Tibial artery (tissue), 4 donors: Measurements from ENCODE around the gene AMOTL1.

Experiments used
- DNase-seq, 2 donors: peaks; one replicate each; pipeline ENCODE4 v3.0.0-alpha.2; 2019
- H3K27ac ChIP-seq, 2 donors: fragments of 200-600 bp; sonication (generic) in 1 of 2; 1 replicate in 1 of 2; 2 replicates in 1 of 2; pipeline ENCODE4 v1.5.1; 2018 to 2019; ENCODE audit warnings: mild to moderate bottlenecking in 1 of 2
- H3K27me3 ChIP-seq, 2 donors: fragments of 200-600 bp; sonication (generic) in 1 of 2; one replicate each; pipeline versions ENCODE4 v1.5.1 to v1.6.0; 2016 to 2019
- H3K36me3 ChIP-seq, 3 donors: fragments of 200-600 bp; sonication (generic) in 2 of 3; one replicate each; pipeline ENCODE4 v1.5.1; 2016 to 2019; ENCODE audit warnings: mild to moderate bottlenecking in 2 of 3
- H3K4me1 ChIP-seq, 4 donors: fragments of 200-600 bp; sonication (generic) in 2 of 4; 1 replicate in 3 of 4; 2 replicates in 1 of 4; pipeline ENCODE4 v1.5.1; 2016 to 2019
- H3K4me3 ChIP-seq, 2 donors: fragments of 200-600 bp; sonication (generic) in 1 of 2; 1 replicate in 1 of 2; 2 replicates in 1 of 2; pipeline ENCODE4 v1.5.1; 2018 to 2019; ENCODE audit warnings: mild to moderate bottlenecking in 2 of 2
- H3K9me3 ChIP-seq, 3 donors: fragments of 200-600 bp; sonication (generic) in 1 of 3; one replicate each; pipeline ENCODE4 v1.5.1; 2016 to 2019
- CTCF ChIP-seq, 2 experiments: fragments of 200-600 bp in 1 of 2; fragments of 450-650 bp in 1 of 2; IDR thresholded peaks; one replicate each; pipeline ENCODE4 v1.5.1; 2017 to 2019; ENCODE audit warnings: antibody characterized with exemption in 2 of 2, mild to moderate bottlenecking in 1 of 2, moderate library complexity in 1 of 2
- intact Hi-C: fragments of 100-400 bp; cut with DNase I; formaldehyde crosslinking; loops from one replicate; pipeline ENCODE4 v1.15.0; 2023; ENCODE audit warnings: low total_unique reads

The AMOTL1 gene

GRCh38 chr11:94815705-94816344 lies 47.7 kb downstream of the AMOTL1 start:
- no peak for TF ChIP-seq CTCF (IDR thresholded peaks at IDR 0.05)
- Histone ChIP-seq H3K27me3 (no peaks in the 10 kb centered on the region), H3K9me3 (no peaks in the 10 kb centered on the region), H3K4me1 (peaks cover 0 to 20% (median 0%) of the 10 kb centered on the region in 4 donors), H3K36me3 (peaks cover 4 to 16% (median 12%) of the 10 kb centered on the region in 3 donors), H3K27ac (no peak overlapping the region), H3K4me3 (no peak overlapping the region)
- intact Hi-C loops: no loop called here
- DNase-seq: no peak

- peaks cover 0 to 13% (median 2%) of the 10 kb centered on the region in 4 donors for H3K4me1 ChIP-seq
- no peak for TF ChIP-seq CTCF (IDR thresholded peaks at IDR 0.05)
- H3K27me3 ChIP-seq: no peaks in the 10 kb centered on the region
- DNase-seq: no peak
- peaks cover 26 to 42% (median 27%) of the 10 kb centered on the region in 3 donors for H3K36me3 ChIP-seq
- intact Hi-C loops: no loop called here
- no peaks in the 10 kb centered on the region for H3K9me3 ChIP-seq
- H3K27ac ChIP-seq: no peak overlapping the region
- H3K4me3 ChIP-seq: no peak overlapping the region
Observed at GRCh38 chr11:94820480-94820879, 52.3 kb downstream of the AMOTL1 start.

- intact Hi-C loops: no loop called here
- H3K27ac ChIP-seq: no peak overlapping the region
- no peak for TF ChIP-seq CTCF (IDR thresholded peaks at IDR 0.05)
- peaks cover 0 to 9% (median 2%) of the 10 kb centered on the region in 4 donors for H3K4me1 ChIP-seq
- H3K36me3 ChIP-seq: peaks cover 29 to 51% (median 34%) of the 10 kb centered on the region in 3 donors
- DNase-seq: no peak
- no peaks in the 10 kb centered on the region for H3K27me3 ChIP-seq
- H3K4me3 ChIP-seq: no peak overlapping the region
- H3K9me3 ChIP-seq: no peaks in the 10 kb centered on the region
Observed at GRCh38 chr11:94821439-94821838, 53.3 kb downstream of the AMOTL1 start.

- no peaks in the 10 kb centered on the region for H3K9me3 ChIP-seq
- H3K4me1 ChIP-seq: peaks cover 0 to 5% (median 2%) of the 10 kb centered on the region in 4 donors
- intact Hi-C loops: no loop called here
- H3K4me3 ChIP-seq: no peak overlapping the region
- no peak for DNase-seq
- H3K36me3 ChIP-seq: peaks cover 36 to 53% (median 37%) of the 10 kb centered on the region in 3 donors
- TF ChIP-seq CTCF (IDR thresholded peaks at IDR 0.05): no peak
- H3K27me3 ChIP-seq: no peaks in the 10 kb centered on the region
- no peak overlapping the region for H3K27ac ChIP-seq
Observed at GRCh38 chr11:94822080-94822479, 53.9 kb downstream of the AMOTL1 start.

DNA sequence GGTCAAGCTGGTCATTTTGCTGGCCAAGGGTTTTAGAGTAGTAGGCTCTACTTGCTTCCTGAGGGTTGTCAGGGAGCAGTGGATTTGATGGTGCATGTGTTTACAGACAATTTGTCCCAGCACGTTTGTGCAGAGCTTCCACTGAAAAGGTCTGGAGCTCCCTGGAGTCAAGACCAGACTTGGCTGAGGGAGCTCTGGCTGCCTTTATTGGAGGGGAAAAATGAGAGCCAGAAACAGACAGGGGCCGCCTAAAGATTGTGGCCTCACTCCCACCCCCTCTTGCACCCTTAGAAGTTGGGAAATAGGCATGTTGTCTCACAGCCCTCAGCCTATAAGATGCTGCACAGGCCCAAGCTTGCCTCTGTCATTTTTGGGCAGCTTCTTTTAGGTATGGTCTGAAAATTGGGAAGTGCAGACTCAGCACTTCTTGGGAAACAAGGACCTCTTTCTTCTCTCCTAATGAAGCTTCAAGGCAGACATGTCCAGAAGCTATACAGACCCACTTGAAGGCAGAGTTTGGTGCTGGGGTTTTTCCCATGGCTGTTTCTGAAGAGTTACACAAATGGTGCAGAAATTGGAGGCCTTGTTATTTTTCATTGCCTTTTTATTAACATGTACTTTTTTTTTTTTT lies 55.1 kb downstream of the AMOTL1 start:
- H3K27me3 ChIP-seq: no peaks in the 10 kb centered on the region
- H3K4me3 ChIP-seq: no peak overlapping the region
- peaks cover 45 to 60% (median 49%) of the 10 kb centered on the region in 3 donors for H3K36me3 ChIP-seq
- H3K9me3 ChIP-seq: no peaks in the 10 kb centered on the region
- DNase-seq: no peak
- no peak for TF ChIP-seq CTCF (IDR thresholded peaks at IDR 0.05)
- H3K4me1 ChIP-seq: peaks cover 0 to 4% (median 0%) of the 10 kb centered on the region in 4 donors
- no peak overlapping the region for H3K27ac ChIP-seq
- intact Hi-C loops: no loop called here
